HepG2 (cell line): ENCODE measurements around the gene THOC1. TPM values are rescaled to one million over a fixed set of nuclear protein-coding genes. Genes with fewer than 3 reads are reported as not detected.
A peak's percentile ranks its signal among the peaks of the same experiment; 100 is the strongest.

Experiments used
- ATF6 ChIP-seq: sonication (generic); formaldehyde crosslinking; conservative IDR thresholded peaks from 2 replicates; pipeline ENCODE4 v1.4.0; 2020; ENCODE audit warnings: missing genetic modification reagents
- ATM ChIP-seq: fragments of 450-650 bp; IDR thresholded peaks from 2 replicates; pipeline ENCODE4 v1.7.1; 2017; ENCODE audit warnings: mild to moderate bottlenecking, borderline replicate concordance
- BRF2 ChIP-seq: sonication (generic); formaldehyde crosslinking; IDR thresholded peaks from 2 replicates; pipeline ENCODE4 v1.8.1; 2022; ENCODE audit warnings: mild to moderate bottlenecking, missing genetic modification reagents
- CBX1 ChIP-seq: IDR thresholded peaks from one replicate; pipeline ENCODE4 v1.6.1; 2016; ENCODE audit warnings: antibody characterized with exemption, low read depth
- FOXO4 ChIP-seq: sonication (generic); formaldehyde crosslinking; conservative IDR thresholded peaks from 2 replicates; pipeline ENCODE4 v1.8.1; 2023; ENCODE audit warnings: missing genetic modification reagents
- FOXP1 ChIP-seq, 2 experiments: fragments of 450-650 bp in 1 of 2; IDR thresholded peaks; 2 replicates each; pipeline ENCODE4 v1.6.1; 2017 to 2018; ENCODE audit warnings: antibody characterized with exemption in 1 of 2
- FUBP1 ChIP-seq: sonication (generic); formaldehyde crosslinking; IDR thresholded peaks from 2 replicates; pipeline ENCODE4 v1.5.1; 2020; ENCODE audit warnings: missing genetic modification reagents, mild to moderate bottlenecking, borderline replicate concordance
- HOXA5 ChIP-seq: sonication (generic); formaldehyde crosslinking; IDR thresholded peaks from 2 replicates; pipeline ENCODE4 v1.4.0; 2020; ENCODE audit warnings: missing genetic modification reagents
- KLF16 ChIP-seq, 2 experiments: sonication (generic) in 1 of 2; formaldehyde crosslinking in 1 of 2; IDR thresholded peaks; 2 replicates each; pipeline versions ENCODE4 v1.6.1 to v1.8.0; 2016 to 2023; ENCODE audit warnings: missing genetic modification reagents in 2 of 2, missing compliant biosample characterization in 1 of 2
- NFATC3 ChIP-seq: sonication (generic); formaldehyde crosslinking; IDR thresholded peaks from 2 replicates; pipeline ENCODE4 v1.5.1; 2020; ENCODE audit warnings: mild to moderate bottlenecking, missing genetic modification reagents
- NFE2L2 ChIP-seq: fragments of 150-350 bp; IDR thresholded peaks from 2 replicates; pipeline ENCODE4 v1.6.1; 2014; ENCODE audit warnings: low read length
- SIN3A ChIP-seq: IDR thresholded peaks from 2 replicates; pipeline ENCODE4 v1.6.1; 2011; ENCODE audit warnings: low read depth, mild to moderate bottlenecking, control low read depth, low read length, borderline replicate concordance
- SSRP1 ChIP-seq: IDR thresholded peaks from 2 replicates; pipeline ENCODE4 v1.6.1; 2016; ENCODE audit warnings: control low read depth
- STAT5B ChIP-seq: sonication (generic); formaldehyde crosslinking; IDR thresholded peaks from 2 replicates; pipeline ENCODE4 v1.4.0; 2020; ENCODE audit warnings: missing genetic modification reagents
- ZBTB14 ChIP-seq: sonication (generic); formaldehyde crosslinking; IDR thresholded peaks from 2 replicates; pipeline ENCODE4 v1.4.0; 2020; ENCODE audit warnings: missing genetic modification reagents
- ZNF280B ChIP-seq: sonication (generic); formaldehyde crosslinking; IDR thresholded peaks from 2 replicates; pipeline ENCODE4 v1.5.0; 2020; ENCODE audit warnings: missing genetic modification reagents, mild to moderate bottlenecking, borderline replicate concordance
- ZNF660 ChIP-seq: sonication (generic); formaldehyde crosslinking; IDR thresholded peaks from 2 replicates; pipeline ENCODE4 v1.5.1; 2020; ENCODE audit warnings: mild to moderate bottlenecking, low read depth, missing genetic modification reagents, borderline replicate concordance
- ZNF761 ChIP-seq: sonication (generic); formaldehyde crosslinking; conservative IDR thresholded peaks from 2 replicates; pipeline ENCODE4 v1.4.0; 2020; ENCODE audit warnings: mild to moderate bottlenecking, missing genetic modification reagents
- ZSCAN21 ChIP-seq: sonication (generic); formaldehyde crosslinking; IDR thresholded peaks from 2 replicates; pipeline ENCODE4 v1.8.0; 2022; ENCODE audit warnings: mild to moderate bottlenecking, missing genetic modification reagents, moderate library complexity, borderline replicate concordance
- polyA plus RNA-seq, 8 experiments: library from polyadenylated mRNA; depleted of rRNA in 3 of 8; stranded (reverse) in 7 of 8; unstranded in 1 of 8; fragments of >200 nt; fragmentation: Illumina TruSeq in 4 of 8; extraction: Trizol in 4 of 8; gene quantifications; 2 replicates each; pipeline versions ENCODE4 v1.2.1 to v1.2.3, GENCODE V29; 2011 to 2016; ENCODE audit warnings: low read depth in 4 of 8, missing spikeins in 1 of 8, mixed read lengths in 1 of 8; ENCODE audit not compliant: insufficient read depth in 1 of 8
- total RNA-seq, 5 experiments: library from RNA; depleted of rRNA; stranded (reverse); fragments of >200 nt; fragmentation: Illumina TruSeq; extraction: Trizol; gene quantifications; 2 replicates each; pipeline ENCODE4 v1.2.3, GENCODE V29; 2016; ENCODE audit warnings: low read depth in 1 of 5

The THOC1 gene
- total and polyA plus RNA-seq, 2 of the 13 experiments (the other 11 are each of a cell fraction or from before 2014, with no cell fraction given), result 40.6 to 56.7 TPM

- TF ChIP-seq ZNF280B (CRISPR knock-in tag) (peak; percentile 68; the same call in 1 of the 2 replicates), ATM (no peak), HOXA5 (peak; percentile 34; the same call in 1 of the 2 replicates), KLF16 (CRISPR knock-in tag; IDR thresholded peaks at IDR 0.05) (peak in 1 of 2 experiments; percentile 91; a peak in 2 of 4 replicates), ZBTB14 (peak; percentile 100), ZSCAN21 (peak; percentile 92; the same call in 1 of the 2 replicates), SIN3A (peak; percentile 95), NFE2L2 (no peak), FOXO4 (CRISPR knock-in tag) (no peak), BRF2 (CRISPR knock-in tag) (0 out of 2 replicates have a peak, but pooled peaks have one; percentile 56), NFATC3 (CRISPR knock-in tag) (0 out of 2 replicates have a peak, but pooled peaks have one; percentile 65), CBX1 (peak; percentile 89), ZNF660 (no peak), STAT5B (CRISPR knock-in tag) (no peak), ZNF761 (0 out of 2 replicates have a peak, but pooled peaks have one; percentile 61), FOXP1 (IDR thresholded peaks at IDR 0.05) (no peak), FOXP1 (CRISPR knock-in tag; IDR thresholded peaks at IDR 0.05) (no peak), SSRP1 (CRISPR knock-in tag) (no peak), ATF6 (no peak), FUBP1 (CRISPR knock-in tag) (no peak)
Measured at GRCh38 chr18:267688-268552, at the start of gene THOC1 (continued).
